ES-I3 (cell line): ENCODE measurements around the gene JHY.
"Not testable (repeated sequence)": the region's sequence is repeated elsewhere in the genome, so short reads cannot be mapped to it uniquely, and the experiment has no call there.

ENCODE experiments used
- H3K36me3 ChIP-seq: 2 replicates; pipeline ENCODE4 v1.6.1; 2013; ENCODE audit warnings: mild to moderate bottlenecking, low read length, control low read depth, moderate library complexity; ENCODE audit not compliant: insufficient read depth
- H3K4me1 ChIP-seq: 2 replicates; pipeline ENCODE4 v1.6.1; 2013; ENCODE audit warnings: mild to moderate bottlenecking, control low read depth, low read length; ENCODE audit not compliant: insufficient read depth
- H3K9ac ChIP-seq: 2 replicates; pipeline ENCODE4 v1.6.1; 2013; ENCODE audit warnings: low read depth, mild to moderate bottlenecking, low read length, moderate library complexity
- H3K9me3 ChIP-seq: 2 replicates; pipeline ENCODE4 v1.6.1; 2013; ENCODE audit warnings: mild to moderate bottlenecking, low read length, moderate library complexity; ENCODE audit not compliant: control insufficient read depth, insufficient read depth

The JHY gene

DNA sequence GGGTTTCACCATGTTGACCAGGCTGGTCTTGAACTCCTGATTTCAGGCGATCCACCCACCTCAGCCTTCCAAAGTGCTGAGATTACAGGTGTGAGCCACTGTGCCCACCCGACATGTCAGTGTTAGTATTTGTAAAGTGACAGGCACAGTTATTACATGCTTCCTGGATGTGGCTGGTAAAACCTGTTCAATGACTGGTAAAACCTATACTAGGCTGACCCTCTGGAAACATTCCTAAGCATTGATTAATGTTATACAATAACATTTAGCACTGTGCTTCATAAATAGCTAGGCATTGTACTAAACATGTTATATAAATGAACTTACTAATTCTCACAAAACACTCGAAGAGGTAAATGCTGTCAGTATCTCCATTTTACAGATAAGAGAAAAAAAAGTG, 20.9 kb upstream of the JHY start:
- Histone ChIP-seq H3K4me1 (no peaks in the 10 kb centered on the region), H3K9ac (no peak overlapping the region), H3K9me3 (no peaks in the 10 kb centered on the region), H3K36me3 (no peaks in the 10 kb centered on the region)

GRCh38 chr11:122862091-122862490, 20.5 kb upstream of the JHY start:
- no peaks in the 10 kb centered on the region for H3K9me3 ChIP-seq
- H3K4me1 ChIP-seq = no peaks in the 10 kb centered on the region
- H3K36me3 ChIP-seq = no peaks in the 10 kb centered on the region
- H3K9ac ChIP-seq = no peak overlapping the region

DNA sequence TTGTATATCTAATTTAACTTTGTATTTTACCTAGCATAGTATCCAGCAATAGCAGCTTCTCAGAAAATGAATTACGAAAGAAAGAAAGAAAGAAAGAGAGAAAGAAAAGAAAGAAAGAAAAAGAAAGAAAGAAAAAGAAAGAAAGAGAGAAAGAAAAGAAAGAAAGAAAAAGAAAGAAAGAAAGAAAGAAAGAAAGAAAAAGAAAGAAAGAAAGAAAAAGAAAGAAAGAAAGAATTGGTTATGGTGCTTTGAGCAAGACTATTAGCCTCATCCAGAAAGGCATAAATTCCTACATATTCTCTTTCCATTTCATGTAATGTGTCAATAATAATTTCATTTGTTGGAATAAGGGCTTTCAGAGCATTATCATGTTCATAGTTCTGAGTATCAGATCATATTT, 19.4 kb upstream of the JHY start:
- not testable (repeated sequence) for H3K9me3 ChIP-seq, H3K9ac ChIP-seq, H3K4me1 ChIP-seq, H3K36me3 ChIP-seq

DNA sequence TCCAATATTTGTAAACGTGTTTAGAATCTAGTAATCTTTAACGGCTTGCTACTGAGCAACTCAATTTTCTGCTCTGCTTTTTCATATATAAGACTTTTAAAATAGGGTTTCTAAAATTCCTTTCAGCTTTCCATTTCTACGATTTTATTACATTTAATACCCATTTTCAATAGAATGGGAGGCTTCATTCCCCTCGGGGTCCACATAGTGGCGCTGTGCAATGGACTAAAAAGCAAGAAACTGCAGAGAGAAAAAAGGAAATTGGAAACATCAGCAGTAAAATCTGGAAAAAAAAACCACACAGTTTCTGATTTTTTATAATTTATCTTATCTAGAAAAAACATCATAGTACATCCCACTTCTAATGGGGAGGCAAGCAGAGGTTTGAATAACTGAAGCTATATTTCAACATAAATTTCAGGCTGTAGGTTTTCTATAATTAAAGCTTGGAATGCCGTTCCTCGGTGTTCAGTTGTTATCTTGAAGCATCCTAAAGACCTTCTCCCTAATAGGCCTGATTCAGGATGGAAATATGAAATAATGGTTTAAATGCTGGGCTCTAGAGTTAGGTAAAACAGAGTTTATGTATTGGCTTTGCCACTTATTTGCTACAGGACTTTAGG, 18.7 kb upstream of the JHY start:
- no peak overlapping the region for H3K9ac ChIP-seq
- H3K36me3 ChIP-seq = no peaks in the 10 kb centered on the region
- no peaks in the 10 kb centered on the region for H3K4me1 ChIP-seq
- no peaks in the 10 kb centered on the region for H3K9me3 ChIP-seq

DNA sequence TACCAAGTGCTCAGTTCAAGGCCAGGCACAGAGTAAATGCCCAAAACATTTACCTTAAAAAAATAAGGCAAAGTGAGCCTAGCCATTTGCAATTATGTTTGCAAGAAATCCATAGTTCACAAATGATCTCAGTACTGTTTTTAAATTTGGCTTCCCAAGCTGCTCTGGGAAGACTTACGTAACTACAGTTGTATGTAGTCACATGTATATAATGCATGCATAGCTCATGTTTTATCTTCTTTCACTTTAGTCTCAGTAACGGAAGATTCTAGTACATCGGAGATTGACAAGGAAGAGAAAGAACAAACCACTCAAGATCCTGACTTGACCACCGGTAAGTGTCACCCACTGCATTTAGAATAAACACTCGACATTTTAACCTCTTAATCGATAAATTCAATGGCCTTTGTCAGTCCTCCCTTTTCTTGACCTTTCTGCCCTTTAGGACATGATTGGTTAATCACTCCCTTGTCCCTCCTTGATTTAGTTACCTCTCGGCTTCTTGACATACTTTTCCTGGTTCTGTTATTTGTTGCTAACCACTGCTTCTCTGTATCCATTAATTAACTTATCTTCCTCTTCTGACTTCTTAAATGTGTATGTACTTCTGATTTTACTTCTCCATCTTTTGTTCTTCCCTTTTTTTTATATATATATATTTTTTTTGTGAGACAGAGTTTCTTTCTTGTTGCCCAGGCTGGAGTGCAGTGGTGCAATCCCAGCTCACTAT, 18.0 kb upstream of the JHY start:
- H3K4me1 ChIP-seq = no peaks in the 10 kb centered on the region
- H3K36me3 ChIP-seq = no peaks in the 10 kb centered on the region
- H3K9me3 ChIP-seq = no peaks in the 10 kb centered on the region
- H3K9ac ChIP-seq = no peak overlapping the region

DNA sequence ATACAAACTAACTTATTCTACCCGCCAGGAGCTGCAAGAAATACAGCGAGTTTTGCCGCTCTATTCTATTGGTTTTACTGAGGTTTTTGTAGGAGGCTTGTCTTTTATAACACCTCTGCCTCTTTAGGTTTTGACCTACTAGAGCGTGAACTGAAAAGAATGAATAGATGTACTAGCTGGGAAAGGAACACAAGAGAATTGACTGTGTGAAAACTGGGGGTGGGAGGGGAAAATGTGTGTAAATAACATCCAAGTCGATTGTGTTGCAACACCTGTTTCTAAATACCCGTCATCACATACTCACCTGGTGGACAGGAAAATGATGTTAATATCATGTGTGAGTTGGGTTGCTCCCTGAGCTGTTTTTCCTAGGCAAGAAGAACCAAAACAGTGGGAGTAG, 12.9 kb upstream of the JHY start:
- no peaks in the 10 kb centered on the region for H3K36me3 ChIP-seq
- H3K4me1 ChIP-seq = peaks cover 5% of the 10 kb centered on the region; the same call in 1 of the 2 replicates
- H3K9ac ChIP-seq = no peak overlapping the region
- no peaks in the 10 kb centered on the region for H3K9me3 ChIP-seq

GRCh38 chr11:122871302-122871701, 11.3 kb upstream of the JHY start:
- no peaks in the 10 kb centered on the region for H3K36me3 ChIP-seq
- H3K9ac ChIP-seq = no peak overlapping the region
- no peaks in the 10 kb centered on the region for H3K9me3 ChIP-seq
- H3K4me1 ChIP-seq = peaks cover 5% of the 10 kb centered on the region; the same call in 1 of the 2 replicates

GRCh38 chr11:122872046-122872445, 10.5 kb upstream of the JHY start:
- Histone ChIP-seq H3K9ac (no peak overlapping the region), H3K4me1 (peaks cover 5% of the 10 kb centered on the region; the same call in 1 of the 2 replicates), H3K9me3 (no peaks in the 10 kb centered on the region), H3K36me3 (no peaks in the 10 kb centered on the region)

GRCh38 chr11:122874991-122875390, 7.6 kb upstream of the JHY start:
- H3K36me3 ChIP-seq = no peaks in the 10 kb centered on the region
- no peaks in the 10 kb centered on the region for H3K9me3 ChIP-seq
- H3K4me1 ChIP-seq = peaks cover 12% of the 10 kb centered on the region
- H3K9ac ChIP-seq = no peak overlapping the region

DNA sequence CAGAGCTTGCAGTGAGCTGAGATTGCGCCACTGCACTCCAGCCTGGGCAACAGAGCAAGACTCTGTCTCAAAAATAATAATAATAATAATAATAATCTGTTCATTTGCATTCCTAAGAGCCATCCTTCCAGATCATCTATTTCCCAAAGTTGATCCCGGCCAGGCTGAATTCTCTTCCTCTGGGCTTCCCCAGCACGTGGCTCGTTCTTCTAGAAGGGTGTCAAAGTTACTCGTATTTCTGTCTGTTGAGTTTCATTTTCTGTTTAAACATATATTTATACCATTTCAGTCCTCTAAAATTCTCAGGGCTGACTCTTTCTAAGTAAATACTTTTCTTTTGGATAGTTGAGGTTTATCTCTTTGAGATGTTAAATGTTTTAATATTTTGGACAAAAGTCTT, 4.8 kb upstream of the JHY start:
- no peaks in the 10 kb centered on the region for H3K36me3 ChIP-seq
- H3K9me3 ChIP-seq = no peaks in the 10 kb centered on the region
- H3K4me1 ChIP-seq = peaks cover 10% of the 10 kb centered on the region
- no peak overlapping the region for H3K9ac ChIP-seq

DNA sequence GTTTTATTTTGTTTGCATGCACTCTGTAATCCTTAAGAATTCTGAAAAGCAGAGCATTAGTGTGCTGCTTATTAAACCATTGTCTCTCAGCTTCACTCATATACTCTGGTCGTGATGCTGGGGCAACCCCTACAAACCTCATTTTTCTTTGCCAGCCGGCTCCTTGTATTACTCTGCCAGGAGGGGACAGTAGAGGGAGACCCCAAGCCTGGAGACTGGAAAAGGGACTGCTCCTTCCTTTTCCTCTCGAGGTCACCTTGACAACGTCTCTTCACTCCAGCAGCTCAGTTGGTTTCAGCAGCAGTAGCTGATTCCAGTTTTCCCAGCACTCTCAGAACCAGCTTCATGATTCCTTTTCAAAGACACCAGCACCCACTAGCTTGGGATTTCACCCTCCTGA, 2.8 kb upstream of the JHY start:
- Histone ChIP-seq H3K4me1 (peaks cover 16% of the 10 kb centered on the region), H3K36me3 (no peaks in the 10 kb centered on the region), H3K9me3 (no peaks in the 10 kb centered on the region), H3K9ac (no peak overlapping the region)

DNA sequence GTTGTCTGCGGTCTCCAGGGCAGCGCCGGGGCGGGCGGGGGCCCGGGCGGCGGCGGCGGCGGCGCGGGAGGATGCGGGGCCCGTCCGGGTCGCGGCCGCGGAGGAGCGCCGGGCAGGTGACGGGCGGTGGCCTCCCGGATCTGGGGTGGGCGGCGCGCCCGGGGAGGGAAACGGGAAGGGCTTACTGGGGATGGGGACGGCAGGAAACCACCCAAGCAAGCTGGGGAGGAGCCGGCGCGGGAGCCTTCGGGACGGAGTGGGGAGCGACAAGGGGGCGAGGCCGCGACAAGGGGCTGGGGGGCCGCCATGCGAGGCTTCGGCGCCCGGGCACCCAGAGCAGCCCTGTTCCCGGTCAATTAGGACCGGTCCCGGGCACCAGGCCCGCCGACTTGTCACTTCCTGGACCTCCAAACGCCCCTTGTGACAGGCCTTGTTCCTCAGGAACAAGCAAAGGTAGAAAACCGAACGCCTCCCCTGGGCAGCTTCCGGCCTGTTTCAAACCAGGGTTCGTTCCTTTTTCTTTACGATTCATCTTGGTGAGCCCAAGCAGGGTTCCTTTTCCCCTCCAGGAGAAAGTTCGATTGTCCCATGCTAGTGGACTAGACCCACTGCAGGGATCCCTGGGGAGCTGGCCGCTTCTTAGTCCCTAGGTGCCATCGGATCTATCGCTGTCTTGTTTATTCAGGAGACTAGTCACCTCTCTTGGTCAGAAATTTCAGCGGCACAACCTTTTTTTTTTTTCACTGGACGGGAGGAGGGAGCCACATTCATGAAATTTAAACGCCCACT, 492 bp downstream of the JHY start:
- no peaks in the 10 kb centered on the region for H3K9me3 ChIP-seq
- H3K9ac ChIP-seq = peak overlapping the region; percentile 98
- H3K4me1 ChIP-seq = peaks cover 16% of the 10 kb centered on the region
- no peaks in the 10 kb centered on the region for H3K36me3 ChIP-seq

DNA sequence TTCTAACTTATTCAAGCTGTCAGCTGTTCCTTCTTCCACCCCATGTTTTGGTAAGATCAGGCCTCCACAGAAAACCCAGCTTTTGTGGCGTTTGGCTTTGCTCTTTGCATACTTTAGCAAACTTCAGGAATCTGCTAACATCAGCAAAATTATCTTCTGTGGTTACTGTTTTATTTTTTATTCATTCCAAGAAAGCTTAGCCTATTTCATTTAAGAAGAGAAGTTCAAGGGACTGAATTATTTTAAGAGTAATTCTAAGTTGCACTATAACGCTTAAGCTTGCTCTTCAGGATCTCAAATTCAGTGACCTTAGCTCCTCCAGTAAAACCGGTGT, 1.1 kb downstream of the JHY start:
- H3K4me1 ChIP-seq = peaks cover 16% of the 10 kb centered on the region
- H3K9me3 ChIP-seq = no peaks in the 10 kb centered on the region
- H3K9ac ChIP-seq = peak overlapping the region; percentile 98
- no peaks in the 10 kb centered on the region for H3K36me3 ChIP-seq

DNA sequence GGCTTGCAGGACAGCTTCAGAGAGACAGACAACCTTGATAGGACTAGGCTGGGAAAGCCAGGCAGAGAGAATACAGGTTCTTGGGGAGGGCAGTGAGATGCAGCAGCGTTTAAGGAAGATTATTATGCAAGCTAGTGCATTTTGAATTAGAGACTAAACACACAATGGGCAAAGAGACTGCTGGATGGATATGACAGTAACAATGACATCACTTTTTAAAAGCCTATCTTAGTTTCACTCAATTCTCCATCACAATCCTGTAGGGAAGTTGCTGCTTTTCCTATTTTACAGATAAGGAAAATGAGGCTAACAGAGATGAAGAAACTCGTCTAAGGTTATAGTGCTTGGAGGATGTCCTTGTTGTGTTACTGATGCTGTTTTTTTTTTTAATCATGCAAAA, 5.6 kb downstream of the JHY start:
- Histone ChIP-seq H3K9ac (no peak overlapping the region), H3K4me1 (peaks cover 7% of the 10 kb centered on the region), H3K9me3 (no peaks in the 10 kb centered on the region), H3K36me3 (no peaks in the 10 kb centered on the region)

- H3K9ac ChIP-seq = no peak overlapping the region
- no peaks in the 10 kb centered on the region for H3K36me3 ChIP-seq
- no peaks in the 10 kb centered on the region for H3K9me3 ChIP-seq
- H3K4me1 ChIP-seq = no peaks in the 10 kb centered on the region
Measured at GRCh38 chr11:122893131-122893530, 10.6 kb downstream of the JHY start.
